K562 (cell line): Measurements from ENCODE around the gene EPS8. TPM values are rescaled to one million over a fixed set of nuclear protein-coding genes. Genes with fewer than 3 reads are reported as not detected.

Experiments
- CBFA2T2 ChIP-seq: fragments of 450-650 bp; conservative IDR thresholded peaks from 2 replicates; pipeline ENCODE4 v1.6.1; 2017; ENCODE audit warnings: mild to moderate bottlenecking
- EP400 ChIP-seq: fragments of 450-650 bp; IDR thresholded peaks from 2 replicates; pipeline ENCODE4 v1.6.1; 2017; ENCODE audit warnings: antibody characterized with exemption, mild to moderate bottlenecking, moderate library complexity
- NCOA6 ChIP-seq: fragments of 450-650 bp; IDR thresholded peaks from 2 replicates; pipeline ENCODE4 v1.6.1; 2017; ENCODE audit warnings: mild to moderate bottlenecking
- RB1 ChIP-seq: fragments of 450-650 bp; IDR thresholded peaks from 2 replicates; pipeline ENCODE4 v1.6.1; 2017; ENCODE audit warnings: low read depth, mild to moderate bottlenecking
- SP2 ChIP-seq: IDR thresholded peaks from 2 replicates; pipeline ENCODE4 v1.6.1; 2011; ENCODE audit warnings: mild to moderate bottlenecking, low read depth, low read length, moderate library complexity; ENCODE audit not compliant: poor library complexity, severe bottlenecking; ENCODE audit errors: extremely low read depth
- polyA plus RNA-seq, 8 experiments: library from polyadenylated mRNA; depleted of rRNA in 4 of 8; stranded (reverse) in 5 of 8; unstranded in 3 of 8; fragments of >200 nt; fragmentation: Nextera tagmentation in 2 of 8; fragmentation: Illumina TruSeq in 1 of 8; extraction: Ambion mirVana in 2 of 8; extraction: Trizol in 1 of 8; gene quantifications; 2 replicates each; pipeline versions ENCODE4 v1.2.1 to v1.2.3, GENCODE V29; 2011 to 2014; ENCODE audit warnings: inconsistent platforms in 1 of 8, missing spikeins in 1 of 8
- total RNA-seq, 7 experiments: library from RNA; depleted of rRNA in 6 of 7; stranded (reverse); fragments of >200 nt in 6 of 7; fragmentation: Illumina TruSeq in 2 of 7; extraction: Trizol in 2 of 7; gene quantifications; 2 replicates each; pipeline versions ENCODE4 v1.2.1 to v1.2.3, GENCODE V29; 2011 to 2021; ENCODE audit warnings: low replicate concordance in 1 of 7
- TF ChIP-seq, protein P1 (sequence below): sonication (generic); formaldehyde crosslinking; IDR thresholded peaks from 2 replicates; pipeline ENCODE4 v1.8.0; 2022; ENCODE audit warnings: mild to moderate bottlenecking, missing genetic modification reagents
- TF ChIP-seq, protein P2 (sequence below): fragments of 450-650 bp; formaldehyde crosslinking; IDR thresholded peaks from 2 replicates; pipeline ENCODE4 v1.4.0; 2020; ENCODE audit warnings: mild to moderate bottlenecking, moderate library complexity

The EPS8 gene
- total and polyA plus RNA-seq, 9 of the 15 experiments (the other 6 are each of a cell fraction or from before 2014, with no cell fraction given), result 0.10 to 1.9 (median 0.33) TPM

DNA sequence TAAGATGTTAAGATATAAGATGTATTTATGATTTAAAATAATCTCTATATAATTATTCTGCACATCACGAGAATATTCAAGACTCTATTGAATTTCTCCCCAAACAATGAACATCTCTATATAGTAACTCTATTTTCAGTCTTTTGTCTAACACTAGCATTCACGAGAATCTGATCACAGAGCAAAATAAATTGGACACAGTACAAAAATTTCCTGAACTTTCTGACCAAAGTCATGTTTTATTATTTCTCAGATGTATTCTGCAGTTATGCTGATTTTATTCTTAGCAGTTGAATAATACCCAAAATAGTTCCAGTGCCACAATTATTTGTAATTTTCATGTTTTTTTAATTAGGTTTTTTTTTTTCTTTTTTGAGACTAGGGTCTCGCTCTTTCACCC is 19.6 kb downstream of the EPS8 start (continued):
- TF ChIP-seq, protein P1, sequence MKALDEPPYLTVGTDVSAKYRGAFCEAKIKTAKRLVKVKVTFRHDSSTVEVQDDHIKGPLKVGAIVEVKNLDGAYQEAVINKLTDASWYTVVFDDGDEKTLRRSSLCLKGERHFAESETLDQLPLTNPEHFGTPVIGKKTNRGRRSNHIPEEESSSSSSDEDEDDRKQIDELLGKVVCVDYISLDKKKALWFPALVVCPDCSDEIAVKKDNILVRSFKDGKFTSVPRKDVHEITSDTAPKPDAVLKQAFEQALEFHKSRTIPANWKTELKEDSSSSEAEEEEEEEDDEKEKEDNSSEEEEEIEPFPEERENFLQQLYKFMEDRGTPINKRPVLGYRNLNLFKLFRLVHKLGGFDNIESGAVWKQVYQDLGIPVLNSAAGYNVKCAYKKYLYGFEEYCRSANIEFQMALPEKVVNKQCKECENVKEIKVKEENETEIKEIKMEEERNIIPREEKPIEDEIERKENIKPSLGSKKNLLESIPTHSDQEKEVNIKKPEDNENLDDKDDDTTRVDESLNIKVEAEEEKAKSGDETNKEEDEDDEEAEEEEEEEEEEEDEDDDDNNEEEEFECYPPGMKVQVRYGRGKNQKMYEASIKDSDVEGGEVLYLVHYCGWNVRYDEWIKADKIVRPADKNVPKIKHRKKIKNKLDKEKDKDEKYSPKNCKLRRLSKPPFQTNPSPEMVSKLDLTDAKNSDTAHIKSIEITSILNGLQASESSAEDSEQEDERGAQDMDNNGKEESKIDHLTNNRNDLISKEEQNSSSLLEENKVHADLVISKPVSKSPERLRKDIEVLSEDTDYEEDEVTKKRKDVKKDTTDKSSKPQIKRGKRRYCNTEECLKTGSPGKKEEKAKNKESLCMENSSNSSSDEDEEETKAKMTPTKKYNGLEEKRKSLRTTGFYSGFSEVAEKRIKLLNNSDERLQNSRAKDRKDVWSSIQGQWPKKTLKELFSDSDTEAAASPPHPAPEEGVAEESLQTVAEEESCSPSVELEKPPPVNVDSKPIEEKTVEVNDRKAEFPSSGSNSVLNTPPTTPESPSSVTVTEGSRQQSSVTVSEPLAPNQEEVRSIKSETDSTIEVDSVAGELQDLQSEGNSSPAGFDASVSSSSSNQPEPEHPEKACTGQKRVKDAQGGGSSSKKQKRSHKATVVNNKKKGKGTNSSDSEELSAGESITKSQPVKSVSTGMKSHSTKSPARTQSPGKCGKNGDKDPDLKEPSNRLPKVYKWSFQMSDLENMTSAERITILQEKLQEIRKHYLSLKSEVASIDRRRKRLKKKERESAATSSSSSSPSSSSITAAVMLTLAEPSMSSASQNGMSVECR (CRISPR knock-in tag), result no peak
- TF ChIP-seq, protein P2, sequence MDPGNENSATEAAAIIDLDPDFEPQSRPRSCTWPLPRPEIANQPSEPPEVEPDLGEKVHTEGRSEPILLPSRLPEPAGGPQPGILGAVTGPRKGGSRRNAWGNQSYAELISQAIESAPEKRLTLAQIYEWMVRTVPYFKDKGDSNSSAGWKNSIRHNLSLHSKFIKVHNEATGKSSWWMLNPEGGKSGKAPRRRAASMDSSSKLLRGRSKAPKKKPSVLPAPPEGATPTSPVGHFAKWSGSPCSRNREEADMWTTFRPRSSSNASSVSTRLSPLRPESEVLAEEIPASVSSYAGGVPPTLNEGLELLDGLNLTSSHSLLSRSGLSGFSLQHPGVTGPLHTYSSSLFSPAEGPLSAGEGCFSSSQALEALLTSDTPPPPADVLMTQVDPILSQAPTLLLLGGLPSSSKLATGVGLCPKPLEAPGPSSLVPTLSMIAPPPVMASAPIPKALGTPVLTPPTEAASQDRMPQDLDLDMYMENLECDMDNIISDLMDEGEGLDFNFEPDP (CRISPR knock-in tag), result no peak
- TF ChIP-seq RB1, result no peak
- TF ChIP-seq CBFA2T2, result no peak
- TF ChIP-seq EP400, result no peak
- no peak for TF ChIP-seq SP2
- no peak for TF ChIP-seq NCOA6
